GM18909 (cell line): ENCODE measurements around the gene SLC15A4.

Source experiments
- ATAC-seq: cut with Tn5 transposase; IDR thresholded peaks from one replicate; pipeline ENCODE4 v1.9.1; 2021; ENCODE audit warnings: mild to moderate bottlenecking; ENCODE audit not compliant: unreplicated experiment, poor library complexity

Gene SLC15A4

DNA sequence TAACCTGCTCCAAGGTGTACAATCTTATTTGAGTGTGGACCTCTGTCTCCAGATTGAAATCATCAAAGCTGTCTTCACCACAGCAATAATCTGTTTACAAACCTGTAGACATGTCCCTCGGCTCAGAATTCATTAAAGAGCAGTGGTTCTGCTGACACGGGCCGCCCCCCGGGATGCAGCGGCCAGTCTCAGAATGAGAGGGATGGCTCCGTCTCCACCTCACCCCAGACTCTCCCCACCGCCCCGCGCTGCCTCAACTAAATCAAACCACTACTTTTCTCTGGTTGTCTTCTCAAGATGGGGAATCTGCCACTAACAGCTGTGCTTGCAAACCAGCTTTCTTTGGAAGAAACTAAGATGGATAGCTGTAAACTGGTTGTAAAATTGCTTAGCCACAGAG, 56.2 kb downstream of the SLC15A4 start:
- no peak for ATAC-seq

DNA sequence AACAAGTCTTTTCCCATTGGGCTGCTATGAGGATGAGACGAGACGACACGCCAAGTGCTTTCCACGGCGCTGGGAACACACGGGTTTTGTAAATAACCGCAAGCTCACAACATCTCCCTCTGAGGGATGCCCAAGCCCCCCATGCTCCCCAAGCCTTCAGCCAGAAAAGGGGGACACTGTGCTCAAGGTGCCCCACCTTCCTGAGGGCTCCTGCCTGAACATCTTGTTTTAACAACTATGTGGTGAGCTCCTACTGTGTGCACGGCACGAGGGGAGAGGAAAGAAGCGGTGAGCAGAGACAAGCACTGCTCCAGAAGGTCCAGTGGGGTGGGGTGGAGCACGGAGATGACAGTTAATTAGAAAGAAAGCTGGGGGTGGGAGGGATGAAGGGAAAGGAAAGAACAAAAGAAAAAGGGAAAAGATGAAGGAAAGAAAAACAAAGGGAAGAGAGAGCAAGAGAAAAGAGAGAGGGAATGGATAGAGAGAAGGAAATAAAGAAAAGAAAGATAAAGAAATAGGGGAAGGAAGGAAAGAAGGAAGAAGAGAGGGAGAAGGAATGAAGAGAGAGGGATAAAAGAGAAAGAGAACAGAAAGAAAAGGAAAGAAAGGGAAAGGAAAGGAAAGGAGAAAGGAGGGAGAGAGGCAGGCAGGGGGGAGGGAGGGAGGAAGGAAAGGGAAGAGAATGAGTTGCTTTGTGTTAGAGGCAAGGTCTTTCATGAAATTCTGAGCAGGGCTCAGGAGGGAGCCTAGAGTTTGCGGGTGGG, 56.8 kb downstream of the SLC15A4 start:
- ATAC-seq = no peak

DNA sequence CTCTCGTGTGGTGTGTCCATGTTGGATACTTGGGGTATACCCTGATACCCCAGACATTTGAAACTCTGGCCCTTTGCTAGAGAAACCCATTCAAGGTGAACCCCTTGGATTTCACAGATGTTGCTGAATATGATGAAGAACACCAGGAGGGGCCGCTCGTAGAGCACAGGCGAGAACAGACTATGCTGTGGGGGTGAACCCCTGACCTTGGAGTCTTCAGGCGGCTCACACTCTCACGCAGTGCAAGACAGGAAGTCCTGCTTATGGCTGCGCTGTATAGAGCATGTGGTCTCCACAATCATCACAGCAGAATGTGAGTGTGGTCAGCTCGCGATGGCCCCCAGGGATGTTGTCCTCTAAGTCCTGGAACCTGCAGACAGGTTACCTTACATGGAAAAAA, 60.4 kb downstream of the SLC15A4 start:
- ATAC-seq = no peak

DNA sequence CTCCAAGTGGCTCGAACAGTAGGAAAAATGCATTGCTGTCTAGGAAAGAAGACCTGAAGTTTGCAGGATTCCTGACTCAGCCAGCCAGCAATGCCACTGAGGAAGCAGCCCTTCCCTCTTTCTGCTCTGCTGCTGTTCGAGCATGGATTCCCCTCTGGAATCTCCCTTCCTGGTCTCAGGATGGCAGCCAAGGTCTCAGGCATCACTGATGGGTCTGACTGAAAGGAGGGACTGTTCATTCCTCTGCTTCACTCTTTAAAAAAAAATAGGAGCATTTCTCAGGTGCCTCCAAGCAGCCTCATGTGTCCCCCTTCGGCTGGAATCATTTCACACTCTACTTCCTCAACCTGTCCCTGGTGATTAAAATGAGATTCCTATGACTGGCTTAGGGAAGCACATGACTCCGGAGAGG, 62.4 kb downstream of the SLC15A4 start:
- no peak for ATAC-seq

DNA sequence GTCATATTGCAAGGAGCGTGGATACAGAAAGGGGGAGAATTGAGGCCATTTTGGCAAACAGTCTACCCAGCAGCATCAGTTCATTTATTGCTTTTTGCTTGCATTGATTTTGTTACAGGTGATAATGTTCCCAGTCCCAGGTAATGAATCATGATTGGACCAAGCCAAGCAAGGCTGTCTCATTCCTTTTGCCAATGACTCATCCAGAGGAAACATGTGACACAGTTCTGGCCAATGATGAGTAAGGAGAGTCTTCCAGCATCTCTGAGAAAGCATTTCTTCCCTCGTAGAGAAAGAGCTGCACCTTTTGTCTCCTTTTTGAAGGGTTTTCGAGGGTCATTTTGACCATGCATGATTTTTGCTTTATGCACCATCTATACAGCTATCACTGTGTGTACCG, 68.2 kb downstream of the SLC15A4 start:
- no peak for ATAC-seq

DNA sequence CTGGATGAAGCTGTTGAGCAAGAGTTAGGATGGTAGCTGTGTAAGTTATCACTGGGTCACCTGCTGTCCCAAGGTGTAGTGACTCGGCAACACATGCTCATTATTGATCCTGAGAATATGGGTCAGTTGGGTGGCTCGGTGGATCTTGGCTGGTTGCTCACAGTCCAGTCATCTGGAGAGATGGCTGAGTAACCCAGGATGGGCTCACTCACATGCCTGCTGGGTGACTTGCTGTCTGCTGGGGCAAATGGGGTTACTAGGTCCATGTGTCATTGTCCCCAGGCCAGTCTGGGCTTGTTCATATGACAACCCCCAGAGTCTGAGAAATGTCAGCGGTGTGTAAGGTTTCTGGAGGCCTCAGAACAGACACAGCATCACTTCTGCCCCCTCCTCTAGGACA, 69.5 kb downstream of the SLC15A4 start:
- ATAC-seq = no peak

DNA sequence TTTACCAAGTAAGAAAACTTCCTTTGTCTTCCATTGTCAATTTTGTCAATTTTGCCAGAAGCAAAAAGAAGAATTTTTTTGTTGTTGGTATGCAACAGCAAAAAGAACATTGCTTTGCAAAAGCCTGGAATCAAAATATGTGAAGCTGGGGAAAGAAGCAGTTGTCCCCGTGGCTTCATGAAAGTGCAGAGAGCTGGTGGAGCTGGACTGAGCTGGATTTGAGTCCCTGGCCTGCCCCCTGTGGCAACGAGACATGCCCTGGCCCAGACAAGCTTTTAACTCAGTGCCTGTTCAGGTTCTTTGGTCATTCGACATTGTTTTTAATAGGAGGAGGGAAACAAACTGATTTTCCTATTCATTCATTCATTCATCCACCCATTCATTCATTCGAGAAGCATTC, 70.3 kb downstream of the SLC15A4 start:
- ATAC-seq = no peak

DNA sequence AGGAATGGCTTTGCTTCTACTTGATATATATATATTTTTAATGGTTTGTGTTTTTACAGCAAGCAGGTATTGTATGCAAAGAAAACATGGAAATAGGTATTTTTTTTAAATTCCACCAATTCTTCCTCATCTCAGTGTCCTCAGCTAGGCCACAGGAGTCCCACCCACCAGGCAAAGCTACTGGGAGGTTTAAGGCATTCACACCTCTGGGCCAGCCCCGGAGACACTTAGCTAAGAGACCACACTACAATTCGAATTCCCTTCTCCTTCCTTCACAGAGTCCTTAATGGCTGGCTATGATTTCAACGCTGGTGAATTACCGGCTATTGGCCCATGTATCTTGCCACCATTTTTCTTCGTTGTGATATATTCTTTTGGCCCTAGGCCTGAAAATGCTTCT, 71.4 kb downstream of the SLC15A4 start:
- no peak for ATAC-seq

DNA sequence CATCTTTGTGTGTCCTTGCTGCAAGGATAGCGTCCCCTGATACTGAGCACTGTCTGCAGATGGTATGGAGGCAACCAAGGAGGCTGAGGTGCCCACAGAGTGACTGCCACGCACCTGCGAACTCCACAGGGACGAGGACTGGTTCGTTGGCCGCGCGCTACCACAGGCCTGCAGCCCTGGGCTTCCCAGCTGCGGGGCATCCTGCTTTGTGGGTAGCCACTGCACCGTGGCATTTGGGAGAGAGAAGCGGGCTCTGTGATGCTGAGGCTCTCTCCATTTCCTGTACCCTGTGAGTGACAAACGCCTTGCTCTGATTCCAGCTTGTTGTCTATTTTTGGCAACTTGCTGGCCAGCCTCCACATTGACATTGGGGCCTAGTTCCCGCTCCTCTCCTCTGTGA, 76.3 kb downstream of the SLC15A4 start:
- ATAC-seq = no peak

DNA sequence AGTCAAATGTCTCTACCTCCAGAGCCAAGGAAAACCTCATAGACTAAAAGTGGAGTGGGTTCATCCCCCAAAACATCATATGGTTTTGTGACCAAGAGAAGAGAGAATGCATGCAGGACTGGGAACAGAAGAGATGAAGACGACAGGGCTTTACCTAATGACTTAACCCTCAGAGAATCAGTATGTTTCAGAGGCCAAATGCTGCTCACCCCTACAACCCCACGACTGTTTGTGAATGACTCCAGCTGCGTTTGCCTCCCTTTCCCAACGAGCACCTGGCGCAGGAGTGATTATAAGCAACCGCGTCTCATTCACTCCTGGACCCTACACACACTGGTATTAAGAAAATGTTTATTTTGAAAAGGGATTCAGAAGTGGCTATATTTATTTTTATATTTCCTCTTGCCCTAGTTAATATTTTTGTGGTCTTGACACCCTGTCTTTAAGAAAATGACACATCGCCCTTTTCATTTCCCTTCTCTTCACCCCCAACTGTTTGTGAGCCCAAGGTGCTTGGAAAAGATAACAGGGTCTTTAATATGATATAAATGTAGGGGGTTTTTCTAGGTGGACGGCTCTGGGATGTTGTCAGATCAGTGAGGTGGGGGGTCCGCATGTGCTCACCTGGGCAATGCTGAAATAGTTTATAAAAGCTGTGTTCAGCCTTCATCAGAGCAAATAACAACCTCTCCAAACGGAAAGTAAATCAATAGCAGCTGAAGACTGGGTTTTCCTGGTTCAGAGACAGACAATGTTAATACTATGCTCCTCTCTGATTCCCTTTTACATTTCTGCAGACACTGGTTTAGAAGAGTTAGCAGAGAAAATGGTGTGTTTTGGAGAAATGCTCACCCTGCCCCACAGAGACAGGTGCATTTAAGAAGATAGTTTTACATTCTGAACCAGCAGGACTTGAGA, 77.7 kb downstream of the SLC15A4 start:
- ATAC-seq = no peak

DNA sequence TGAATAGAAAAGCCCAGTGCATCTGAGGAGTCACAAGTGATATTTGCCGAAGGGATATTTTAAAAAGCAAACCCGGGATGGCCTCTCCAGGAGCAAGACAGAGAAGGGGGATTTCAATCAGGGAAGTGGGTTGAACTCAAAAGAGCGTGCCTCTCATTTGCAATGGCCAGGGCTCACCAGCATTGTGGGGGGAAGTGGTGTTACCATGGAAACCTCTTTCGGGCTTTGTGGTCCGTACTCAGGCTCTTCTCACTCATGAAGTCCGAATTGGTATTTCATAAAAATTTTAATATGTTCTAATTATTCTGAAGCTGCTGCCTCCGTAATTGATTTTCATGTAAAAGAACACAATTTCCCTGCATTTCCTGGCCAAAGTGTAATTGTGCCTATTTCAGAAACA, 79.8 kb downstream of the SLC15A4 start:
- ATAC-seq = no peak
